AG04450 (cell line): ENCODE measurements around the gene FAIM2. TPM values are rescaled to one million over a fixed set of nuclear protein-coding genes. Genes with fewer than 3 reads are reported as not detected.
"Not testable (repeated sequence)": the region's sequence is repeated elsewhere in the genome, so short reads cannot be mapped to it uniquely, and the experiment has no call there.

ENCODE experiments used
- CTCF ChIA-PET: fragments of 300-600, 350-600 bp; formaldehyde crosslinking; extraction: SDS; loops from one replicate; lab custom pipeline; 2022; ENCODE audit warnings: antibody characterized with exemption, inconsistent platforms; lab: Charles Lee
- POLR2A ChIA-PET: fragments of 350-600 bp; formaldehyde crosslinking; extraction: SDS; loops from one replicate; lab custom pipeline; 2021; ENCODE audit warnings: antibody characterized with exemption, inconsistent platforms; lab: Yijun Ruan, JAX
- DNase-seq: peaks from one replicate; pipeline ENCODE4 v3.0.0-alpha.2; 2011; ENCODE audit warnings: low read depth, low spot score
- H3K27ac ChIP-seq: one replicate; pipeline ENCODE4 v1.5.1; 2012; ENCODE audit warnings: low read depth, low read length, control low read depth
- H3K27me3 ChIP-seq: one replicate; pipeline ENCODE4 v1.6.0; 2012; ENCODE audit warnings: low read length; ENCODE audit not compliant: control insufficient read depth, insufficient read depth
- H3K4me3 ChIP-seq: 2 replicates; pipeline ENCODE4 v1.5.1; 2011; ENCODE audit warnings: mild to moderate bottlenecking, low read depth, low read length, control low read depth
- H3K9me3 ChIP-seq: 2 replicates; pipeline ENCODE4 v1.5.1; 2012; ENCODE audit warnings: low read length; ENCODE audit not compliant: control insufficient read depth, insufficient read depth
- CTCF ChIP-seq: IDR thresholded peaks from 2 replicates; pipeline ENCODE4 v1.5.1; 2011; ENCODE audit warnings: low read depth, low read length, control low read depth, inconsistent platforms
- polyA plus RNA-seq: library from polyadenylated mRNA; depleted of rRNA; stranded (reverse); fragments of >200 nt; gene quantifications from 2 replicates; pipeline ENCODE4 v1.2.3, GENCODE V29; 2011

FAIM2 gene
- polyA plus RNA-seq, 1 experiment = 5.9 TPM

- TF ChIP-seq CTCF = no peak
- Histone ChIP-seq H3K9me3 (no peaks in the 10 kb centered on the region), H3K4me3 (no peak overlapping the region), H3K27ac (no peak overlapping the region), H3K27me3 (peaks cover 23% of the 10 kb centered on the region)
- ChIA-PET CTCF (interaction anchor here (1.7 to 4.0 kb wide), 4 partner anchors 81 to 206 kb away, joined by 5 to 21 read pairs (median 20); no protein-coding TSS in a partner anchor), POLR2A (no interaction called here)
- DNase-seq = no peak
Observed at GRCh38 chr12:49864798-49865090, 39.0 kb downstream of the FAIM2 start.

GRCh38 chr12:49863946-49864797 lies 39.5 kb downstream of the FAIM2 start:
- POLR2A ChIA-PET = no interaction called here

GRCh38 chr12:49860921-49861320 lies 42.8 kb downstream of the FAIM2 start:
- DNase-seq, H3K4me3 ChIP-seq, H3K27ac ChIP-seq, CTCF ChIA-PET, H3K9me3 ChIP-seq, POLR2A ChIA-PET: not testable (repeated sequence)
- peaks cover 27% of the 10 kb centered on the region for H3K27me3 ChIP-seq

More at GRCh38 chr12:49863946-49864797, 39.5 kb downstream of the FAIM2 start:
- no peak overlapping the region for H3K4me3 ChIP-seq
- H3K27ac ChIP-seq = no peak overlapping the region
- H3K9me3 ChIP-seq = no peaks in the 10 kb centered on the region
- TF ChIP-seq CTCF = no peak
- H3K27me3 ChIP-seq = peaks cover 23% of the 10 kb centered on the region
- CTCF ChIA-PET = interaction anchor here (1.7 to 4.0 kb wide), 4 partner anchors 81 to 207 kb away, joined by 5 to 21 read pairs (median 20); no protein-coding TSS in a partner anchor
- DNase-seq = no peak

GRCh38 chr12:49855890-49856289 lies 47.8 kb downstream of the FAIM2 start:
- H3K9me3 ChIP-seq, H3K4me3 ChIP-seq, DNase-seq, H3K27ac ChIP-seq, POLR2A ChIA-PET: not testable (repeated sequence)
- peaks cover 21% of the 10 kb centered on the region for H3K27me3 ChIP-seq
- CTCF ChIA-PET = interaction anchor here (0.9 to 1.2 kb wide), 2 partner anchors 17 to 188 kb away, joined by 3 to 4 read pairs; no protein-coding TSS in a partner anchor

GRCh38 chr12:49854976-49855375 lies 48.7 kb downstream of the FAIM2 start:
- no peak overlapping the region for H3K4me3 ChIP-seq
- no peak for DNase-seq
- no peak overlapping the region for H3K27ac ChIP-seq
- no peak for TF ChIP-seq CTCF
- CTCF ChIA-PET = no interaction called here
- no peaks in the 10 kb centered on the region for H3K9me3 ChIP-seq
- POLR2A ChIA-PET = no interaction called here
- peaks cover 26% of the 10 kb centered on the region for H3K27me3 ChIP-seq

GRCh38 chr12:49853671-49854070 lies 50.0 kb downstream of the FAIM2 start:
- ChIA-PET CTCF (no interaction called here), POLR2A (no interaction called here)
- peaks cover 31% of the 10 kb centered on the region for H3K27me3 ChIP-seq
- TF ChIP-seq CTCF = no peak
- no peak for DNase-seq
- H3K4me3 ChIP-seq = no peak overlapping the region
- no peak overlapping the region for H3K27ac ChIP-seq
- H3K9me3 ChIP-seq = no peaks in the 10 kb centered on the region
